ENCODE results near the gene BTG2. TPM values are rescaled to one million over a fixed set of nuclear protein-coding genes. Genes with fewer than 3 reads are reported as not detected.
"Not testable (repeated sequence)": the region's sequence is repeated elsewhere in the genome, so short reads cannot be mapped to it uniquely, and the experiment has no call there.

Gene BTG2
- total RNA-seq, 4 donors from 2014 or later = 98.6 to 205 (median 131) TPM

DNA sequence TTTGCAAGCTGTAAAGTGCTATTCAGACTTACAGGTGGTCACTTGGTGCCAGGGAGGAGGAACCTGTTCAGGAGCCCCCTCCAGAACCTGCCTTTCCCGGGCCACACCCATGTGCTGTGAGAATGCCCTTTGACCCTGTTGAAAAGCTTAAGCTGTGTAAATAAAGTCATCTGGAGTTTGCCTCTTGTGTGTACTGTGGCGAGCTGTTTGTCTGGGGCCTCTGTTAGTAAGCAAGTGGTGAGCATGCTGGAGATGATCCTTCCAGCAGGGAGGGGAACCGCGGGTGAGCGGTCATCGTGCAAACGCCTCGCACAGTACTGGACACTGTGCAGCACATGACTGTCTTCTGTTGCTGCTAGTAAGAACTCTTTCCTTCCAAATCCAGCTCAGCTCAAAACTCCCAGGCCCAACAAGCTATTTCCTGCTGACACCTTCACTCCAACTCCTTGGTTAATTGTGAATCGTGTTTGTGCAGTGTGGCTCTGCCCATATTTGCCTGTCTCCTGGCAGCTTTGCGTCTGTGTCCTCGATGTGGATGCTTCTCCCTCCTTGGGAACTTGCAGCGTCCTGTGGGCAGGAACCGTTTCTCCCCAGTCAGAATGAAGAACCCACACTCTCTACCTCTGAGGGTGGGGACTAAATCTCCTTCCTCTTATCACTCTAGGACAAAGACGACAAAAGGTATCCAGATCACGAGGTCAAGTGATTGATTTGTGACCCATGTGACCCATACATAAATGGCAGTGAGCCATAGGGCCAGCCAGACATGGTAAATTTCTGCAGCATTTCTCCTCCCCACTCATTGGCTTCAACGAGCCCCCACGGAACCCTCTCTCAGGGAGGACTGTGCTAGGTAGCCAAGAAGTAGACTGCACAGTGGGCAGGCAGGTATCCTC is 13.9 kb upstream of the BTG2 start:
- intact Hi-C loops (cut with DNase I; ENCODE audit: low total_unique reads) = no loop called here
- WGBS, 2 donors = 63 to 76% methylated on average over 17 of the region's 17 CpGs
- DNase-seq (ENCODE audit: low spot score in 2 of 2) = no peak

DNA sequence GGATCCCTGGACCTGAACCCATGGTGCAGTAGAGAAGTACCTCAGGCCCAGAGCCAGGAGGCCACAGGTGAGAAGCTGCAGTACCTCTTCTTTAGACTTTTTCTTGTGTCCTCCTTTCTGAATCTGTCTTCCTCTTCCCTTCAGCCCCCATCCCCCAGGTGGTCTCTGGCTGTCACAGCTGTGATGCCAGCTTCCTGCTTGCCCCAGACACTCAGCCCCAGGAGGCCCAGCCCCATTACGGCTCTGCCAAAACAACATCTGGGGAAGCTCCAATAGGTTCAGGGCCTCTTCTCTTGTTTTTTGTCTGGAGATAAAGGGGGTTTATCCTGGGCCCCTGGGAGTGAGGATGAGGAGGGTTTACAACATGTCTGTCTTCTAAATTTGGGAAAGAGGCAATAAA is 9.5 kb upstream of the BTG2 start:
- no peak for DNase-seq (ENCODE audit: low spot score in 2 of 2)
- H3K4me3 ChIP-seq (ENCODE audit: low read depth, poor library complexity, severe bottlenecking) = no peak overlapping the region
- intact Hi-C loops (cut with DNase I; ENCODE audit: low total_unique reads) = no loop called here
- WGBS, 2 donors = 78 to 85% methylated on average over 1 of the region's 1 CpG
- no peak for TF ChIP-seq POLR2A (IDR thresholded peaks at IDR 0.05)
- TF ChIP-seq, protein P1, sequence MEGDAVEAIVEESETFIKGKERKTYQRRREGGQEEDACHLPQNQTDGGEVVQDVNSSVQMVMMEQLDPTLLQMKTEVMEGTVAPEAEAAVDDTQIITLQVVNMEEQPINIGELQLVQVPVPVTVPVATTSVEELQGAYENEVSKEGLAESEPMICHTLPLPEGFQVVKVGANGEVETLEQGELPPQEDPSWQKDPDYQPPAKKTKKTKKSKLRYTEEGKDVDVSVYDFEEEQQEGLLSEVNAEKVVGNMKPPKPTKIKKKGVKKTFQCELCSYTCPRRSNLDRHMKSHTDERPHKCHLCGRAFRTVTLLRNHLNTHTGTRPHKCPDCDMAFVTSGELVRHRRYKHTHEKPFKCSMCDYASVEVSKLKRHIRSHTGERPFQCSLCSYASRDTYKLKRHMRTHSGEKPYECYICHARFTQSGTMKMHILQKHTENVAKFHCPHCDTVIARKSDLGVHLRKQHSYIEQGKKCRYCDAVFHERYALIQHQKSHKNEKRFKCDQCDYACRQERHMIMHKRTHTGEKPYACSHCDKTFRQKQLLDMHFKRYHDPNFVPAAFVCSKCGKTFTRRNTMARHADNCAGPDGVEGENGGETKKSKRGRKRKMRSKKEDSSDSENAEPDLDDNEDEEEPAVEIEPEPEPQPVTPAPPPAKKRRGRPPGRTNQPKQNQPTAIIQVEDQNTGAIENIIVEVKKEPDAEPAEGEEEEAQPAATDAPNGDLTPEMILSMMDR (IDR thresholded peaks at IDR 0.05) = no peak

More for the DNA sequence above, 13.9 kb upstream of the BTG2 start:
- H3K4me3 ChIP-seq (ENCODE audit: low read depth, poor library complexity, severe bottlenecking) = no peak overlapping the region
- no peak for TF ChIP-seq POLR2A (IDR thresholded peaks at IDR 0.05)
- TF ChIP-seq, protein P1 (IDR thresholded peaks at IDR 0.05) = no peak

DNA sequence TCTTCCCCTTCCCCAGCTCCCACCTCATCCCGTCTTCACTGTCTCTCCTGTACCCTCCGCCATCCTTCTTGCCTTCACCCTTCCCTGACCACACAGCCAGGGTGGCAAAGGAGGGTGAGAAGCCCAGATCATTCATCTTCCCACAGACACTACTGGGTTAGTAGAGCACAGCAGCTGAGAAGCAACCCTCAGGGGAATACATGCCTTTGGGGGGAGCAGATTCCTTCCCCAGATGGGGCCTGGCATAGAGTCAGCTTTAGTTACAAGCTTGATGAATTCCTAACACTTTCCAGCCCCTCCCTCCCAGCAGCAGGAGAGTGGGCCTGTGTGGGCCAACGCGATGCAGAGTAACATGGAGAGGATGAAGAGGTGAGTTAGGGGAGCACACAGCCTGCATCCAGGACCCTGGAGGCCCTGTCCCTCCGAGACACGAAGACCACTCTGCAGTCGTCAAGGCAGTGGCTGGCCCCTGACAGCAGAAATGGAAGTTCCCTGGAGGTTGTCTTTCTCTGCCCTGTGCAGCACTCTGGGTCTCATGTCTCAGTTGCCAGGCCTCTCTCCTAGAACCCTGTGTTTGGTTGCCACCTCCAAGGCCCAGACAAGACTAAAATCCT is 8.8 kb upstream of the BTG2 start:
- no peak for DNase-seq (ENCODE audit: low spot score in 2 of 2)
- intact Hi-C loops (cut with DNase I; ENCODE audit: low total_unique reads) = no loop called here
- whole genome bisulfite sequencing, 2 donors = 76 to 81% methylated on average over 7 of the region's 7 CpGs
- H3K4me3 ChIP-seq (ENCODE audit: low read depth, poor library complexity, severe bottlenecking) = no peak overlapping the region
- no peak for TF ChIP-seq POLR2A (IDR thresholded peaks at IDR 0.05)
- TF ChIP-seq, protein P1 (IDR thresholded peaks at IDR 0.05) = no peak

DNA sequence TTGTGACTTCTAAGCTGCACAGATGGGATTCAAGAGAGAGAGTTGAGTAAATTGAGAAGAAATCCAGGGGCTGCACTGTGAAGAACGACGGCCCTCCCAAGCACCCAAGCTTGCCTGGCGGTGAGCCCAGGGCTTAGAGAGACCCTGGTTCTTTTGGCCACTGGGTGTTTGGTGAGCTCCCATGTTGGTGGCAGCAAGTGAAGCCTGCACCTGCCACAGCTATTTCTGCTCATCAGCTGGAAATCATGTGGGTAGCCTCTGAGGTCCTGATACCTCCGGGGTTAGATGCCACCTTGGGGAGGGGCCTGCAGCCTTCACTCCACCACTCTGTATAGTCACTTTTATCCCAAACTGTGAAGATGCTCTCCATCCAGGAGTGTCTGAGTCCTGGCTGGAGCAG is 6.2 kb upstream of the BTG2 start:
- WGBS, 2 donors = 76 to 90% methylated on average over 4 of the region's 4 CpGs
- no peak for TF ChIP-seq POLR2A (IDR thresholded peaks at IDR 0.05)
- TF ChIP-seq, protein P1 (IDR thresholded peaks at IDR 0.05) = no peak
- H3K4me3 ChIP-seq (ENCODE audit: low read depth, poor library complexity, severe bottlenecking) = no peak overlapping the region
- no peak for DNase-seq (ENCODE audit: low spot score in 2 of 2)
- intact Hi-C loops (cut with DNase I; ENCODE audit: low total_unique reads) = no loop called here

DNA sequence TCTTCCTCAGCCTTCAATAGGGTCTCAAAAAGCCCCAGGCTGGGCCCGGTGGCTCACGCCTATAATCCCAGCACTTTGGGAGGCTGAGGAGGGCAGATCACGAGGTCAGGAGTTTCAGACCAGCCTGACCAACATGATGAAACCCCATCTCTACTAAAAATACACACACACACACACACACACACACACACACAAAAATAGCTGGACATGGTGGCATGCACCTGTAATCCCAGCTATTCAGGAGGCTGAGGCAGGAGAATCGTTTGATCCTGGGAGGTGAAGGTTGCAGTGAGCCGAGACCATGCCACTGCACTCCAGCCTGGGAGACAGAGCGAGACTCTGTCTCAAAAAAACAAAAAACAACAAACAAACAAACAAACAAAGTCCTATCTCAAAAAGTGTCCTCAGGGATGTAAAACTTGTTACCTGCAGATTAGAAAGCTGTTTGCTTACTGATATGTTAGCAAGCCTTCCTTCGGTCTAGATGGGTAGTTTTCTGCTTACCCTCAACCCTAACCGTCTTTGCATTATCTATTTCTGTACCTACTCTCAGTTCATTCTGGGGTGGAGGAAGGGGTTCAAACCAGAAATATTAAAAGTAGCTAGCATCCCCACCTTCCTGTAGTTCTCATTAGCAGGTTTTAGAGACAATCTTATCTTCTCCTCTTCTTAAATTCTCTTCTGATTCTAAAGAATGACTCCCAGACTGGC is 5.4 kb upstream of the BTG2 start:
- H3K4me3 ChIP-seq (ENCODE audit: low read depth, poor library complexity, severe bottlenecking); DNase-seq (ENCODE audit: low spot score in 2 of 2); intact Hi-C loops (cut with DNase I; ENCODE audit: low total_unique reads): not testable (repeated sequence)
- WGBS, 2 donors = 92 to 94% methylated on average over 8 of the region's 8 CpGs
